Measurements from ENCODE around the gene OR4A47.
"Not testable (repeated sequence)": the region's sequence is repeated elsewhere in the genome, so short reads cannot be mapped to it uniquely, and the experiment has no call there.

The OR4A47 gene, protein sequence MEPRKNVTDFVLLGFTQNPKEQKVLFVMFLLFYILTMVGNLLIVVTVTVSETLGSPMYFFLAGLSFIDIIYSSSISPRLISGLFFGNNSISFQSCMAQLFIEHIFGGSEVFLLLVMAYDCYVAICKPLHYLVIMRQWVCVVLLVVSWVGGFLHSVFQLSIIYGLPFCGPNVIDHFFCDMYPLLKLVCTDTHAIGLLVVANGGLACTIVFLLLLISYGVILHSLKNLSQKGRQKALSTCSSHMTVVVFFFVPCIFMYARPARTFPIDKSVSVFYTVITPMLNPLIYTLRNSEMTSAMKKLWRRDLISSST

GRCh38 chr11:48488493-48488892 lies at the start of gene OR4A47:
TSS of gene OR4A47 (plus strand) at chr11:48488793. CDS start at chr11:48488793, 0 bp downstream.
- not testable (repeated sequence) for DNase-seq (ENCODE audit: low read depth in 2 of 2)

GRCh38 chr11:48455909-48456308 lies 32.7 kb upstream of the OR4A47 start:
- not testable (repeated sequence) for DNase-seq (ENCODE audit: low read depth in 2 of 2)

GRCh38 chr11:48473966-48474365 lies 14.6 kb upstream of the OR4A47 start:
- not testable (repeated sequence) for DNase-seq (ENCODE audit: low read depth in 2 of 2)

DNA sequence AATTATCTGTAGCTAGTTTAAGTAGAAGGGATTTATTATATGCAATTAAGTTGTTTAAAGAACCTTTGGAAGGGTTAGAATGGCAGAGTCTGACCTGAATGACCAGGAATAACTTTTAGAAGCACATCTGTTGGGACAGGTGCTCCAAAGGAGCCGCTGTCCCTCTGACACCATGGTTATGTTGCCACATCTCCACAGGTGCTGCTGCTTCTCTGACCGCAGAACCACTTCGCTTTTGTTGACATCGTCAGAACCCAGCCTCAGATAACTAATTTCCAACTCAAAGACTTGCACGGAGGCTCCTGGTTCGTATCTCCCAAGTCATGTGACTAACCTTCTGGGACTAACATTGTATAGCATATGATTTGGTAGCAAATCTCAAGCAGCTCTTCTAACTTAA lies 13.9 kb upstream of the OR4A47 start:
- not testable (repeated sequence) for DNase-seq (ENCODE audit: low read depth in 2 of 2)

DNA sequence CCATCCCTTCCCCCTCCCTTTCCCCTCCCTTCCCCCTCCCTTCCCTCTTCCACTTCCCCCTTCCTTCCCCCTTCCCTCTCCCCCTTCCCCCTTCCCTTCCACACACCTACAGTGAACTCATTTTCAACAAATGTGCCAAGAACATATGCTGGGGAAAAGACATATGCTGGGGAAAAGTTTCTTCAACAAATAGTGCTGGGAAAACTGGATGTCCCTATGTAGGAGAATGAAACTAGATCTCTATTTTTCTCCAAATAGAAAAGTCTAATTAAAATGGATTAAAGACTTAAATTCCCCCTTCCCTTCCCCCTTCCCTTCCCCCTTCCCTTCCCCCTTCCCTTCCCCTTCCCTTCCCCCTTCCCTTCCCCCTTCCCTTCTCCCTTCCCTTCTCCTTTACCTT lies 17.6 kb downstream of the OR4A47 start:
- not testable (repeated sequence) for DNase-seq (ENCODE audit: low read depth in 2 of 2)

DNA sequence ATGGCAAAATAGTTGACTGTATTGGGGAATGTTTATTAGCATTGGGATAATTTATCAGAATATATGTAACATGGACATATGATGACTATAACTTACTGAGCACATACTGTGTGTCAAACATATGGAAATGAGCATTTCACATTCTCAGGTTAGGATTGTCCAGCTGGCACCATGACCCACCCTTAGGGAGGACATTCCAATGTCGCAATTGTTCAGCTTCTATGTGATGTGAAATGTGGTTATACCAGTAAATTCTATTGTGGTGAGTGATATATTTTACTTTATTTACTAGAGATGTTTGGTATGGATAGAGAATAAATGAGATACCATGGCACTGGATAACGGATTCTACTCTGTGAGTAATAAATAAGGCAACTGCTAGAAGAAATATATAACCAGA lies 50.4 kb downstream of the OR4A47 start:
- DNase-seq (ENCODE audit: low read depth in 2 of 2), result no peak

Measured in stimulated activated CD8-positive, alpha-beta memory T cell treated with anti-CD3 and anti-CD28 coated beads, Interleukin-15, amount 100 ng/mL, for 48 hours (primary cell).